Neural crest cell (in vitro differentiated cells): ENCODE measurements around the gene SLC5A10. TPM values are rescaled to one million over a fixed set of nuclear protein-coding genes. Genes with fewer than 3 reads are reported as not detected.
A peak's percentile ranks its signal among the peaks of the same experiment; 100 is the strongest.

ENCODE experiments used
- DNase-seq: peaks from one replicate; pipeline ENCODE4 v3.0.0; 2021; ENCODE audit warnings: low read depth, mixed read lengths, low spot score
- H3K27ac Mint-ChIP-seq: one replicate; pipeline ENCODE4 v1.8.0; 2021; ENCODE audit warnings: mild to moderate bottlenecking, mixed read lengths; ENCODE audit not compliant: unreplicated experiment
- H3K27me3 Mint-ChIP-seq: 2 replicates; pipeline ENCODE4 v1.8.0; 2021; ENCODE audit warnings: low read depth, mild to moderate bottlenecking, mixed read lengths
- H3K36me3 Mint-ChIP-seq: 2 replicates; pipeline ENCODE4 v1.8.0; 2021; ENCODE audit warnings: low read depth, mild to moderate bottlenecking, mixed read lengths
- H3K4me1 Mint-ChIP-seq: 2 replicates; pipeline ENCODE4 v1.8.0; 2021; ENCODE audit warnings: mixed read lengths
- H3K4me3 Mint-ChIP-seq: one replicate; pipeline ENCODE4 v1.8.0; 2021; ENCODE audit warnings: mild to moderate bottlenecking, mixed read lengths
- H3K9me3 Mint-ChIP-seq: 2 replicates; pipeline ENCODE4 v1.8.0; 2021; ENCODE audit warnings: mixed read lengths
- long read RNA-seq: library from polyadenylated mRNA; unstranded; transcript quantifications from one replicate; pipeline ENCODE4 v2.0.0, GENCODE V29; 2020
- total RNA-seq: library from RNA; stranded (reverse); gene quantifications from 2 replicates; pipeline ENCODE4 v1.2.1, GENCODE V29; 2021
- TF ChIP-seq, protein P1 (sequence below): fragments of 200-600 bp; sonication (generic); conservative IDR thresholded peaks from 2 replicates; pipeline ENCODE4 v1.5.0; 2021; ENCODE audit warnings: antibody characterized with exemption, mild to moderate bottlenecking

Gene SLC5A10
- total RNA-seq = not detected in 2 replicates
- long read RNA-seq = 0 reads

DNA sequence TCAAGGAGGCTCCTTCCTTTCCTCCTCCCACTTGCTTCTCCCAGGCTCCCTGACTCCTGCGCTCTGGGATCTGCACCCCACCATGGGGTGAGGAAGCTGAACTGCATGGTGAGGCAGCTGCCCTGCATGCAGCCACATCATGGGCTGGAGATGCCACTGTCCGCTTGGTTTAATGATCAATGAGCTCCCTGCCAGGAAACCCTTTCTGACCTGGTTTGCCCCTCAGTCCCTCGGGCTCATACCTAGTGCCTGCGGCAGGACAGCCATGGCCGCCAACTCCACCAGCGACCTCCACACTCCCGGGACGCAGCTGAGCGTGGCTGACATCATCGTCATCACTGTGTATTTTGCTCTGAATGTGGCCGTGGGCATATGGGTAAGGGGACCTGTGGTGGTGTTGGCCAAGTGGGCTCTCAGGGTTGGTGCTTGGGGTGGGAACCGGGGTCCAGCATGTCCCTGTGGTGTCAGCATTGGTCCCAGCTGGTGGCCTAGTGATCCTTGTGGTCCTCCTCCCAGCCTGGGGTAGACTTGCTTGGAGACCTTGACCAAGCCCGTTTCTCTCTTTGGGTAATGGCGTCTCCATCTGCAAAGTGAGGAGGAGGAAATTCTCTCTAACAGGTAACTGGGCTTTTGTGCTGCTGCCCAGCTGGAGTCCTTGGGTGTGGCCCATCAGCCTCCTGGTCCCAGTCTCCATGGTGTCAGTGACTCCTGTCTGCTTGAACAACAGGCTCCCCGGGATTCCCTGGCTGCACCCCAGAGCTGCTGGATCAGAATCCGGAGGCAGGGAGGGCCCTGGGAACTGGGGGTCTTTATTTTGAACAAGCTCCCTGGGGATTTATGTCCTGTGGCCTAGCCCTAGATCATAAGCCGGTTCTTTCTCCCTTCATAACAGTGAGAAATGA lies at the start of gene SLC5A10:
SLC5A10 (plus strand) TSS at position 225 of the 902 bp plus-strand sequence; CDS start at position 266, 41 bp downstream.
- no peak for DNase-seq
- Mint-ChIP-seq H3K27me3 (no peaks in the 10 kb centered on the region), H3K27ac (peak within 1 kb of the TSS; percentile 57), H3K4me1 (no peaks in the 10 kb centered on the region), H3K9me3 (no peaks in the 10 kb centered on the region), H3K36me3 (no peaks in the 10 kb centered on the region), H3K4me3 (no peak within 1 kb of the TSS)
- TF ChIP-seq, protein P1, sequence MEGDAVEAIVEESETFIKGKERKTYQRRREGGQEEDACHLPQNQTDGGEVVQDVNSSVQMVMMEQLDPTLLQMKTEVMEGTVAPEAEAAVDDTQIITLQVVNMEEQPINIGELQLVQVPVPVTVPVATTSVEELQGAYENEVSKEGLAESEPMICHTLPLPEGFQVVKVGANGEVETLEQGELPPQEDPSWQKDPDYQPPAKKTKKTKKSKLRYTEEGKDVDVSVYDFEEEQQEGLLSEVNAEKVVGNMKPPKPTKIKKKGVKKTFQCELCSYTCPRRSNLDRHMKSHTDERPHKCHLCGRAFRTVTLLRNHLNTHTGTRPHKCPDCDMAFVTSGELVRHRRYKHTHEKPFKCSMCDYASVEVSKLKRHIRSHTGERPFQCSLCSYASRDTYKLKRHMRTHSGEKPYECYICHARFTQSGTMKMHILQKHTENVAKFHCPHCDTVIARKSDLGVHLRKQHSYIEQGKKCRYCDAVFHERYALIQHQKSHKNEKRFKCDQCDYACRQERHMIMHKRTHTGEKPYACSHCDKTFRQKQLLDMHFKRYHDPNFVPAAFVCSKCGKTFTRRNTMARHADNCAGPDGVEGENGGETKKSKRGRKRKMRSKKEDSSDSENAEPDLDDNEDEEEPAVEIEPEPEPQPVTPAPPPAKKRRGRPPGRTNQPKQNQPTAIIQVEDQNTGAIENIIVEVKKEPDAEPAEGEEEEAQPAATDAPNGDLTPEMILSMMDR = no peak

DNA sequence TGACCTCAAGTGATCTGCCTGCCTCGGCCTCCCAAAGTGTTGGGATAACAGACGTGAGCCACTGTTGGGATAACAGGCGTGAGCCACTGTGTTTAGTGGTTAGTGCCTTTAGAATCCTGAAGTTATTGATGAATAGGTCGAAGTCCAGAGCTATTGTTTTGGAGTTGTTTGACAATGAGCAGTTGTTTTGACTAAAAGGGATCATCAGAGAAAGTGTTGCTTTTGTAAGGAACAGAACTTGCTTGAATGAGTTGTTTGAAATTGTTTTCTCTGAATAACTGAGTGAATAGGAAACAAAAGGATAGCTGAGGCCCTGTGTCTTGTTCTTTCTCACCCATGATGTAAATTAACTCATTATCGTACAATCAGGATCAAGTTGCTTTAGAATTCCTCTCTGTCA lies 47.5 kb upstream of the SLC5A10 start:
- peaks cover 27% of the 10 kb centered on the region for H3K36me3 Mint-ChIP-seq
- H3K27me3 Mint-ChIP-seq = no peaks in the 10 kb centered on the region

DNA sequence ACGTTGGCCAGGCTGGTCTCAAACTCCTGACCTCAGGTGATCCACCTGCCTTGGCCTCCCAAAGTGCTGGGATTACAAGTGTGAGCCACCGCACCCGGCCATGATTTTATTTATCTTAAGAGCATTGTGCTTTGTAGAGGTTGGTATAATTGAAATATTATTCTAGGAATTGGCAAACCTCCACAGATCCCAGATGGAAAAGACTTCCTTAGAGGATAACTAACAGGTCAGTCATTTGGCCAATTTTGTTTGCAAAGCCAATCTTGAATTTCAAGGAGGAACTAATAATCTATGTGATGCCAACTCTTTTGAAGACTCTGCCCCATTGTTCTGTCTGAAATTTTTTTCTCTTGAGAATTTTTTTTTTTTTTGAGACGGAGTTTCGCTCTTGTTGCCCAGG lies 46.7 kb upstream of the SLC5A10 start:
- Mint-ChIP-seq H3K27me3 (no peaks in the 10 kb centered on the region), H3K27ac (no peak overlapping the region), H3K4me3 (no peak overlapping the region), H3K4me1 (peaks cover 6% of the 10 kb centered on the region), H3K36me3 (peaks cover 28% of the 10 kb centered on the region), H3K9me3 (peaks cover 2% of the 10 kb centered on the region)
- no peak for DNase-seq
- TF ChIP-seq, protein P1 = no peak

More for the DNA sequence above, 47.5 kb upstream of the SLC5A10 start:
- H3K4me1 Mint-ChIP-seq = peaks cover 6% of the 10 kb centered on the region
- no peak for DNase-seq
- H3K4me3 Mint-ChIP-seq = no peak overlapping the region
- TF ChIP-seq, protein P1 = no peak
- peak overlapping the region; percentile 44 for H3K27ac Mint-ChIP-seq
- H3K9me3 Mint-ChIP-seq = peaks cover 2% of the 10 kb centered on the region

DNA sequence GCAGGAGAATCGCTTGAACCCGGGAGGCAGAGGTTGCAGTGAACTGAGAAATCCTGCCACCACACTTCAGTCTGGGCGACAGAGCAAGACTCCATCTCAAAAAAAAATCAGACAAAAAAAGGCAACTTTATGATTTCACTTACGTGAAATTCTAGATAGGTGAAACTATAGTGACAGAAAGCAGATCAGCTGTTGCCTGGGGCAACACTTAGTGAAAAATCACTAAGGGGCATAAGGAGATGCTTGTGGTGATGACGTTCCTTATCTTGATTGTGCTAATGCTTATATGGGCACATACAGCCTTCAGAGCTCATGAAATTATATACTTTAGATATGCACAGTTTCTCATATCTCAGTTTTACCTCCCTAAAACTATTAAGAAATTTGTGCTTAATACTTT lies 41.6 kb upstream of the SLC5A10 start:
- H3K36me3 Mint-ChIP-seq = peaks cover 26% of the 10 kb centered on the region

DNA sequence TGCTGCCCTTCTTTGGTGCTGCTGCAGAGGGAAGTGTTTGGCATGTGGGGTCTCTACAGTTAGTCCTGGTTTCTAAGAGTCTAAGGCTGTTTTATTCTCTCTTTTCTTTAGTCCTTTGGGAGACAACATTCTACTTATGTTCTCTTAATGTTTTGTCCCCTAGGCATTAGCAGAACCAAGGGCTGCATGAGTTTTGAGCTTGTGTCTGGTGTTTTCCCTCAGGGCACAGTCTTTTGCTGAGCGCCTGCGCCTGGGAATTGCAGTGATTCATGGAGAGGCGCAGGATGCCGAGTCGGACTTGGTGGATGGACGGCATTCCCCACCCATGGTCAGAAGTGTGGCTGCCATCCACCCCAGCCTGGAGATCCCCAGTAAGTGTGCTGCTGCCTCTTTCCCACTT lies 41.1 kb upstream of the SLC5A10 start:
- Mint-ChIP-seq H3K4me3 (no peak overlapping the region), H3K27ac (peak overlapping the region; percentile 43), H3K27me3 (no peaks in the 10 kb centered on the region), H3K36me3 (peaks cover 29% of the 10 kb centered on the region), H3K9me3 (peaks cover 2% of the 10 kb centered on the region), H3K4me1 (no peaks in the 10 kb centered on the region)
- TF ChIP-seq, protein P1 = no peak
- no peak for DNase-seq

More for the DNA sequence above, 41.6 kb upstream of the SLC5A10 start:
- DNase-seq = no peak
- no peaks in the 10 kb centered on the region for H3K27me3 Mint-ChIP-seq
- no peaks in the 10 kb centered on the region for H3K4me1 Mint-ChIP-seq
- H3K27ac Mint-ChIP-seq = no peak overlapping the region
- no peak overlapping the region for H3K4me3 Mint-ChIP-seq
- H3K9me3 Mint-ChIP-seq = peaks cover 2% of the 10 kb centered on the region
- TF ChIP-seq, protein P1 = no peak
